OCI-LY7 (cell line): ENCODE results near the gene ATAD3C. TPM values are rescaled to one million over a fixed set of nuclear protein-coding genes. Genes with fewer than 3 reads are reported as not detected.
"Not testable (repeated sequence)": the region's sequence is repeated elsewhere in the genome, so short reads cannot be mapped to it uniquely, and the experiment has no call there.

ENCODE experiments used
- BruUV-seq: library from RNA; stranded (reverse); fragments of 400-500 nt; replicated peaks from 2 replicates; lab custom pipeline; 2021; lab: Mats Ljungman, UMichigan
- CTCF ChIA-PET: fragments of 300-600 bp; sonication (Branson Sonifier 250); formaldehyde crosslinking; loops from one replicate; lab custom pipeline; 2022; ENCODE audit warnings: antibody characterized with exemption; ENCODE audit not compliant: unreplicated experiment; lab: Charles Lee
- POLR2A ChIA-PET: fragments of 300-600 bp; sonication (Branson Sonifier 250); formaldehyde crosslinking; loops from one replicate; lab custom pipeline; 2022; ENCODE audit warnings: antibody characterized with exemption; lab: Charles Lee
- DNase-seq: peaks from one replicate; pipeline ENCODE4 v3.0.0-alpha.2; 2015; ENCODE audit warnings: low spot score
- H2AFZ ChIP-seq: fragments of 200-600 bp; sonication (generic), shearing (Covaris generic); 2 replicates; pipeline ENCODE4 v1.6.1; 2014; ENCODE audit warnings: mild to moderate bottlenecking, antibody characterized with exemption, low read length, moderate library complexity
- H3K27ac ChIP-seq: fragments of 200-600 bp; sonication (generic); 2 replicates; pipeline ENCODE4 v1.5.1; 2014; ENCODE audit warnings: mixed run types, low read depth, mild to moderate bottlenecking, moderate library complexity, low read length, inconsistent platforms; ENCODE audit not compliant: poor library complexity, severe bottlenecking
- H3K36me3 ChIP-seq: fragments of 200-600 bp; sonication (generic); 2 replicates; pipeline ENCODE4 v1.6.1; 2014; ENCODE audit warnings: mild to moderate bottlenecking, antibody characterized with exemption, low read length, moderate library complexity, mixed read lengths; ENCODE audit not compliant: insufficient read depth
- H3K4me1 ChIP-seq: fragments of 200-600 bp; sonication (generic); 2 replicates; pipeline ENCODE4 v1.5.1; 2014; ENCODE audit warnings: mild to moderate bottlenecking, low read length; ENCODE audit not compliant: insufficient read depth, poor library complexity, severe bottlenecking
- H3K4me2 ChIP-seq: fragments of 200-600 bp; sonication (generic); 2 replicates; pipeline ENCODE4 v1.6.1; 2014; ENCODE audit warnings: mild to moderate bottlenecking, low read length
- H3K4me3 ChIP-seq: fragments of 200-600 bp; sonication (generic); 2 replicates; pipeline ENCODE4 v1.5.1; 2014; ENCODE audit warnings: mild to moderate bottlenecking, low read depth, low read length; ENCODE audit not compliant: poor library complexity, severe bottlenecking
- H3K79me2 ChIP-seq: fragments of 200-600 bp; sonication (generic); 2 replicates; pipeline ENCODE4 v1.6.1; 2016; ENCODE audit warnings: low read depth, mild to moderate bottlenecking, low read length, moderate library complexity, mixed read lengths; ENCODE audit not compliant: insufficient read depth
- H3K9me2 ChIP-seq: fragments of 200-600 bp; sonication (generic); 2 replicates; pipeline ENCODE4 v1.6.1; 2016; ENCODE audit warnings: mild to moderate bottlenecking, low read length, mixed read lengths; ENCODE audit not compliant: insufficient read depth
- H3K9me3 ChIP-seq: fragments of 200-600 bp; sonication (generic); 2 replicates; pipeline ENCODE4 v1.6.1; 2014; ENCODE audit warnings: mild to moderate bottlenecking, mixed run types, low read length, mixed read lengths
- H4K20me1 ChIP-seq: fragments of 200-600 bp; sonication (generic); 2 replicates; pipeline ENCODE4 v1.6.1; 2014; ENCODE audit warnings: mild to moderate bottlenecking, antibody characterized with exemption, low read length, moderate library complexity, mixed read lengths; ENCODE audit not compliant: insufficient read depth
- CTCF ChIP-seq: fragments of 200-600 bp; sonication (generic); conservative IDR thresholded peaks from 2 replicates; pipeline ENCODE4 v1.5.1; 2014; ENCODE audit warnings: mild to moderate bottlenecking, antibody characterized with exemption, low read length, moderate library complexity, mixed read lengths
- intact Hi-C: fragments of 100-400 bp; cut with micrococcal nuclease; formaldehyde crosslinking; loops from one replicate; pipeline ENCODE4 v1.10.0; 2022; ENCODE audit not compliant: unreplicated experiment
- total RNA-seq, 2 experiments: library from RNA; depleted of rRNA in 1 of 2; stranded (reverse); fragments of >200 nt in 1 of 2; shearing (Covaris generic) in 1 of 2; gene quantifications; 2 replicates each; pipeline ENCODE4 v1.2.3, GENCODE V29; 2014 to 2022

The ATAD3C gene
- total RNA-seq, 2 experiments from 2014 or later: 1.6 to 3.0 TPM

DNA sequence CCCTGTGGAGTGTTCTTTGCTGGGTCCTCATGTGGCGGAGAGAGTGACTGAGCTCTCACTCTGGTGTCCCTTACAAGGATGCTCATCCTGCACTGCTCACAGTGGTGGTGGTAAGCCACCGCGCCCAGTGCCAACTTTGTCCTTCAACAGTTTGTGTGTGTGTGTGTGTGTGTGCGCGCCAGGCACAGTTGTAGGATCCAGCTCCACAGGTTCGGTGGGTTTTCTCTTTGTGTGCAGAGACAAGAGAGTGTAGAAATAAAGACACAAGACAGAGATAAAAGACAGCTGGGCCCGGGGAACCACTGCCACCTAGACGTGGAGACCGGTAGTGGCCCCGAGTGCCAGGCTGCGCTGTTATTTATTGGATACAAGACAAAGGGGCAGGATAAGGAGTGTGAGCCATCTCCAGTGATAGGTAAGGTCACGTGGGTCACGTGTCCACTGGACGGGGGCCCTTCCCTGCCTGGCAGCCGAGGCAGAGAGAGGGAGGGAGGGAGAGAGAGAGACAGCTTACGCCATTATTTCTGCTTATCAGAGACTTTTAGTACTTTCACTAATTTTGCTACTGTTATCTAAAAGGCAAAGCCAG lies 55.4 kb downstream of the ATAD3C start:
- POLR2A ChIA-PET: interaction anchor here (0.8 kb wide), 1 partner anchor 104 kb away, joined by 3 read pairs; no protein-coding TSS in a partner anchor
- not testable (repeated sequence) for H3K79me2 ChIP-seq, H3K9me2 ChIP-seq, H3K36me3 ChIP-seq, H4K20me1 ChIP-seq, BruUV-seq, H3K9me3 ChIP-seq, H2AFZ ChIP-seq, H3K4me3 ChIP-seq
- peaks cover 13% of the 10 kb centered on the region for H3K4me1 ChIP-seq
- DNase-seq: peak; percentile 69
- peak overlapping the region; percentile 5 for H3K4me2 ChIP-seq
- peak; percentile 73 for TF ChIP-seq CTCF
- intact Hi-C loops: loop anchor here (5.0 kb wide), 1 partner anchor 63 kb away; no protein-coding TSS in a partner anchor
- CTCF ChIA-PET: interaction anchor here (0.8 kb wide), 1 partner anchor 55 kb away, joined by 3 read pairs; no protein-coding TSS in a partner anchor
- peak overlapping the region; percentile 64 for H3K27ac ChIP-seq

DNA sequence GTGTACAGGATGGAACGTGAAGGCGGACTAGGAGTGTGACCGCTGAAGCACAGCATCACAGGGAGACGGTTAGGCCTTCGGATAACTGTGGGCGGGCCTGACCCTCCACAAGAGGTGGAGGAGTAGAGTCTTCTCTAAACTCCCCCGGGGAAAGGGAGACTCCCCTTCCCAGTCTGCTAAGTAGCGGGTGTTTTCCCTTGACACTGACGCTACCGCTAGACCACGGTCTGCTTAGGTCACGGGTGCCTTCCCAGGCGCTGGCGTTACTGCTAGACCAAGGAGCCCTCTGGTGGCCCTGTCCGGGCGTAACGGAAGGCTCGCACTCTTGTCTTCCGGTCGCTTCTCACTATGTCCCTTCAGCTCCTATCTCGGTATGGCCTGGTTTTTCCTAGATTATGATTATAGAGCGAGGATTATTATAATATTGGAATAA lies 55.9 kb downstream of the ATAD3C start:
- H3K9me3 ChIP-seq, H2AFZ ChIP-seq, H4K20me1 ChIP-seq, H3K9me2 ChIP-seq, POLR2A ChIA-PET, H3K36me3 ChIP-seq, intact Hi-C loops, H3K79me2 ChIP-seq, H3K4me3 ChIP-seq: not testable (repeated sequence)
- DNase-seq: peak; percentile 48
- Histone ChIP-seq H3K4me1 (peaks cover 15% of the 10 kb centered on the region), H3K4me2 (peak overlapping the region; percentile 5), H3K27ac (peak overlapping the region; percentile 64)
- CTCF ChIA-PET: interaction anchor here (0.8 kb wide), 1 partner anchor 55 kb away, joined by 3 read pairs; no protein-coding TSS in a partner anchor
- TSS peak; percentile 59 for BruUV-seq
- TF ChIP-seq CTCF: peak; percentile 36

GRCh38 chr1:1505801-1506200 lies 56.3 kb downstream of the ATAD3C start:
- H3K36me3 ChIP-seq, intact Hi-C loops, H4K20me1 ChIP-seq, CTCF ChIA-PET, H3K9me3 ChIP-seq, H2AFZ ChIP-seq, H3K4me3 ChIP-seq, BruUV-seq, DNase-seq, H3K9me2 ChIP-seq, H3K79me2 ChIP-seq, POLR2A ChIA-PET: not testable (repeated sequence)
- peak overlapping the region; percentile 34; the same call in 1 of the 2 replicates for H3K4me2 ChIP-seq
- H3K27ac ChIP-seq: peak overlapping the region; percentile 64
- peaks cover 20% of the 10 kb centered on the region for H3K4me1 ChIP-seq
